Trophoblast cell (in vitro differentiated cells and primary cell): ENCODE measurements around the gene RAB21.

ENCODE experiments used
- DNase-seq, 2 donors: peaks; one replicate each; pipeline ENCODE4 v3.0.0-alpha.2; 2016
- H2AFZ ChIP-seq: 2 replicates; pipeline ENCODE4 v1.6.1; 2013; ENCODE audit warnings: low read length, moderate library complexity, mild to moderate bottlenecking; ENCODE audit not compliant: insufficient read depth, poor library complexity
- H2AK5ac ChIP-seq: 2 replicates; pipeline ENCODE4 v1.6.1; 2013; ENCODE audit warnings: mild to moderate bottlenecking, low read length
- H2BK120ac ChIP-seq: 2 replicates; pipeline ENCODE4 v1.6.1; 2013; ENCODE audit warnings: low read length, mild to moderate bottlenecking, moderate library complexity; ENCODE audit not compliant: insufficient read depth, poor library complexity
- H2BK12ac ChIP-seq: 2 replicates; pipeline ENCODE4 v1.6.1; 2013; ENCODE audit warnings: mild to moderate bottlenecking, low read length, moderate library complexity
- H2BK5ac ChIP-seq: 2 replicates; pipeline ENCODE4 v1.6.1; 2013; ENCODE audit warnings: low read length, low read depth, moderate library complexity, mild to moderate bottlenecking; ENCODE audit not compliant: poor library complexity
- H3K14ac ChIP-seq: 2 replicates; pipeline ENCODE4 v1.6.1; 2013; ENCODE audit warnings: mild to moderate bottlenecking, low read length
- H3K18ac ChIP-seq: 2 replicates; pipeline ENCODE4 v1.6.1; 2013; ENCODE audit warnings: mild to moderate bottlenecking, low read length
- H3K23ac ChIP-seq: 2 replicates; pipeline ENCODE4 v1.6.1; 2013; ENCODE audit warnings: low read length
- H3K27ac ChIP-seq: 2 replicates; pipeline ENCODE4 v1.5.1; 2013; ENCODE audit warnings: low read depth, mild to moderate bottlenecking, inconsistent platforms, low read length, moderate library complexity
- H3K27me3 ChIP-seq: 2 replicates; pipeline ENCODE4 v1.6.1; 2013; ENCODE audit warnings: inconsistent platforms, mild to moderate bottlenecking, low read length, moderate library complexity; ENCODE audit not compliant: insufficient read depth
- H3K36me3 ChIP-seq, 2 experiments: 1 replicate in 1 of 2; 2 replicates in 1 of 2; pipeline ENCODE4 v1.6.1; 2013; ENCODE audit warnings: low read length in 2 of 2, mild to moderate bottlenecking in 2 of 2, moderate library complexity in 1 of 2; ENCODE audit not compliant: insufficient read depth in 2 of 2, control insufficient read depth in 1 of 2
- H3K4ac ChIP-seq: 2 replicates; pipeline ENCODE4 v1.6.1; 2013; ENCODE audit warnings: low read depth, mild to moderate bottlenecking, low read length, moderate library complexity
- H3K4me1 ChIP-seq, 2 experiments: 1 replicate in 1 of 2; 2 replicates in 1 of 2; pipeline ENCODE4 v1.6.1; 2013; ENCODE audit warnings: low read length in 2 of 2, mild to moderate bottlenecking in 2 of 2, moderate library complexity in 1 of 2; ENCODE audit not compliant: insufficient read depth in 2 of 2, control insufficient read depth in 1 of 2
- H3K4me2 ChIP-seq: 2 replicates; pipeline ENCODE4 v1.6.1; 2013; ENCODE audit warnings: inconsistent platforms, mild to moderate bottlenecking, low read length, moderate library complexity
- H3K4me3 ChIP-seq: 2 replicates; pipeline ENCODE4 v1.5.1; 2013; ENCODE audit warnings: mild to moderate bottlenecking, low read depth, low read length, inconsistent platforms
- H3K79me1 ChIP-seq: one replicate; pipeline ENCODE4 v1.6.1; 2013; ENCODE audit warnings: low read length
- H3K79me2 ChIP-seq: 2 replicates; pipeline ENCODE4 v1.6.1; 2013; ENCODE audit warnings: low read length, mild to moderate bottlenecking; ENCODE audit not compliant: control insufficient read depth, insufficient read depth, poor library complexity
- H3K9ac ChIP-seq: 2 replicates; pipeline ENCODE4 v1.6.1; 2013; ENCODE audit warnings: mild to moderate bottlenecking, low read length
- H3K9me3 ChIP-seq: 2 replicates; pipeline ENCODE4 v1.6.1; 2013; ENCODE audit warnings: low read depth, mild to moderate bottlenecking, control low read depth, inconsistent platforms, low read length; ENCODE audit not compliant: insufficient read depth
- H4K12ac ChIP-seq: 2 replicates; pipeline ENCODE4 v1.6.1; 2013; ENCODE audit warnings: low read depth, mild to moderate bottlenecking, low read length, moderate library complexity
- H4K8ac ChIP-seq: 2 replicates; pipeline ENCODE4 v1.6.1; 2013; ENCODE audit warnings: low read depth, mild to moderate bottlenecking, low read length, moderate library complexity
- H4K91ac ChIP-seq: one replicate; pipeline ENCODE4 v1.6.1; 2013; ENCODE audit warnings: low read depth, mild to moderate bottlenecking, low read length, moderate library complexity
- WGBS: extraction: QIAGEN DNeasy Blood & Tissue Kit; methylation state at CpG from one replicate; pipeline ENCODE4 v1.1.7; 2013; ENCODE audit warnings: missing lambda C conversion rate; ENCODE audit not compliant: insufficient read length, insufficient coverage; ENCODE audit errors: extremely low coverage; 5-methylcytosine and 5-hydroxymethylcytosine counted together

RAB21 gene

GRCh38 chr12:71767183-71767582 lies 12.5 kb downstream of the RAB21 start:
- Histone ChIP-seq H3K9me3 (no peaks in the 10 kb centered on the region), H3K23ac (no peak overlapping the region), H4K91ac (no peak overlapping the region), H2AFZ (no peak overlapping the region), H3K27ac (no peak overlapping the region), H3K4me1 (no peaks in the 10 kb centered on the region), H3K14ac (no peak overlapping the region), H4K12ac (no peak overlapping the region), H2BK5ac (no peak overlapping the region), H3K18ac (no peak overlapping the region), H3K4ac (peak overlapping the region; percentile 69), H3K79me2 (no peaks in the 10 kb centered on the region), H3K4me2 (no peak overlapping the region), H2AK5ac (no peak overlapping the region), H3K9ac (no peak overlapping the region), H3K4me3 (no peak overlapping the region), H3K79me1 (no peaks in the 10 kb centered on the region), H2BK120ac (no peak overlapping the region), H3K27me3 (no peaks in the 10 kb centered on the region), H3K36me3 (peaks cover 4 to 6% of the 10 kb centered on the region in 2 experiments), H2BK12ac (no peak overlapping the region), H4K8ac (no peak overlapping the region)
- 100% methylated on average over 2 of the region's 5 CpGs for WGBS
- no peak for DNase-seq

DNA sequence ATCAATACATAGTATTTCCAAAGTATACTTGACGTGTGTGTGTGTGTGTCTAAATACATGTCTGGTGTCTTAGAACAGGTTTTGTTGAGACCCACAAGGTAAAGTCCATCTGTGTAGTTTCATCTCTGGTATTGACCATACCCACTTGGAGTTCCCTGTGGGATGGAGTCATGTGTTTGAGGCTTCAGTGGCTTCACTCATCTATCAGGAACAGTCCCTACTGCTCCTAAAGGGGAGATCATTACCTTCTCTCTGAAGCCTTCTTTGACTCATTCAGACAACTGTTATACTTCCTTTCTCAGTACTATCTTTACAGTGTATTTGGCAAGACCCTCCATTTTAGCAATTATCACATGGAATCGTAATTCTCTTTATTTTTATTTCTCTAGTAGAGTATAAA lies 14.2 kb downstream of the RAB21 start:
- no peak overlapping the region for H2BK5ac ChIP-seq
- no peak overlapping the region for H3K27ac ChIP-seq
- no peaks in the 10 kb centered on the region for H3K4me1 ChIP-seq
- H3K4me2 ChIP-seq, result no peak overlapping the region
- no peak overlapping the region for H4K91ac ChIP-seq
- H4K8ac ChIP-seq, result no peak overlapping the region
- peaks cover 4 to 8% of the 10 kb centered on the region in 2 experiments for H3K36me3 ChIP-seq
- H3K27me3 ChIP-seq, result no peaks in the 10 kb centered on the region
- H3K18ac ChIP-seq, result no peak overlapping the region
- H3K14ac ChIP-seq, result no peak overlapping the region
- H3K9ac ChIP-seq, result no peak overlapping the region
- H3K23ac ChIP-seq, result no peak overlapping the region
- H2AK5ac ChIP-seq, result no peak overlapping the region
- H3K4me3 ChIP-seq, result no peak overlapping the region
- no peak overlapping the region for H2AFZ ChIP-seq
- WGBS, result no CpG with 5 or more reads among the region's 2 CpGs
- H3K79me1 ChIP-seq, result no peaks in the 10 kb centered on the region
- no peak overlapping the region for H4K12ac ChIP-seq
- H2BK12ac ChIP-seq, result no peak overlapping the region
- no peak overlapping the region for H2BK120ac ChIP-seq
- DNase-seq, result no peak
- no peak overlapping the region for H3K4ac ChIP-seq
- H3K9me3 ChIP-seq, result no peaks in the 10 kb centered on the region
- H3K79me2 ChIP-seq, result no peaks in the 10 kb centered on the region

- H3K4me1 ChIP-seq, result no peaks in the 10 kb centered on the region
- no peak overlapping the region for H3K18ac ChIP-seq
- H2AFZ ChIP-seq, result no peak overlapping the region
- H3K79me2 ChIP-seq, result no peaks in the 10 kb centered on the region
- no peak overlapping the region for H4K12ac ChIP-seq
- no peak overlapping the region for H2BK5ac ChIP-seq
- no peak overlapping the region for H3K4me2 ChIP-seq
- no peaks in the 10 kb centered on the region for H3K79me1 ChIP-seq
- no peaks in the 10 kb centered on the region for H3K9me3 ChIP-seq
- H2AK5ac ChIP-seq, result no peak overlapping the region
- H2BK12ac ChIP-seq, result no peak overlapping the region
- H3K36me3 ChIP-seq, result peaks cover 7 to 8% of the 10 kb centered on the region in 2 experiments
- no peak overlapping the region for H3K4ac ChIP-seq
- no peak overlapping the region for H4K91ac ChIP-seq
- no peak overlapping the region for H3K9ac ChIP-seq
- H3K27me3 ChIP-seq, result no peaks in the 10 kb centered on the region
- no peak overlapping the region for H3K4me3 ChIP-seq
- H4K8ac ChIP-seq, result no peak overlapping the region
- H3K14ac ChIP-seq, result no peak overlapping the region
- no peak for DNase-seq
- no peak overlapping the region for H3K23ac ChIP-seq
- no peak overlapping the region for H2BK120ac ChIP-seq
- no peak overlapping the region for H3K27ac ChIP-seq
- no CpG with 5 or more reads among the region's 2 CpGs for WGBS
Measured at GRCh38 chr12:71771069-71771468, 16.4 kb downstream of the RAB21 start.

DNA sequence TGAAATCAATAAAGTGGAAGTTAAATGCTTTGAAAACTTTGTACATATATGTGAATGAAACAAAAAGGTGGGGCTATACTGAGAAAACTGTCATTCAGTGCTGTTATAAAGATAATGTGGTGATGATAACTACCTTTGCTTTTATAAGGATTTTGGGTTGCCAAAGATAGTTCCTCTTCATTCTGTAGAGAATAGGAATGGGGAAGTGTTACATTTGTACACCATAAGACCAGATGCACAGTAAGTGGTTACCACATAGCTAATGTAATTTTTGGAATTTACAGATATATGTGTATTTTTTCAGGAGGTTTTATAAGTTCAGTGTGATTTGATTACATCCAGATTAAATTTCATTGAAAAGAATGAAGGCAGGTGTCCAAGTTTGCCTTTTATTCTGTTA lies 18.1 kb downstream of the RAB21 start:
- H3K36me3 ChIP-seq, result peaks cover 7 to 8% of the 10 kb centered on the region in 2 experiments
- no peak overlapping the region for H2BK120ac ChIP-seq
- H4K8ac ChIP-seq, result no peak overlapping the region
- H3K23ac ChIP-seq, result no peak overlapping the region
- no peak overlapping the region for H2AFZ ChIP-seq
- H2BK5ac ChIP-seq, result no peak overlapping the region
- no peak overlapping the region for H2AK5ac ChIP-seq
- no peaks in the 10 kb centered on the region for H3K79me1 ChIP-seq
- H3K4ac ChIP-seq, result no peak overlapping the region
- no peaks in the 10 kb centered on the region for H3K4me1 ChIP-seq
- H2BK12ac ChIP-seq, result no peak overlapping the region
- H3K4me2 ChIP-seq, result no peak overlapping the region
- no peak overlapping the region for H3K14ac ChIP-seq
- H4K91ac ChIP-seq, result no peak overlapping the region
- H3K18ac ChIP-seq, result no peak overlapping the region
- H3K27me3 ChIP-seq, result no peaks in the 10 kb centered on the region
- H3K79me2 ChIP-seq, result no peaks in the 10 kb centered on the region
- H3K9me3 ChIP-seq, result no peaks in the 10 kb centered on the region
- no peak for DNase-seq
- no peak overlapping the region for H3K4me3 ChIP-seq
- H3K27ac ChIP-seq, result no peak overlapping the region
- no peak overlapping the region for H4K12ac ChIP-seq
- no peak overlapping the region for H3K9ac ChIP-seq
